Kidney epithelial cell (primary cell): ENCODE data around the gene ADM2. TPM values are rescaled to one million over a fixed set of nuclear protein-coding genes. Genes with fewer than 3 reads are reported as not detected.

Source experiments
- DNase-seq: peaks from one replicate; pipeline ENCODE4 v3.0.0-alpha.2; 2010; ENCODE audit warnings: low read depth
- H3K27me3 ChIP-seq: 2 replicates; pipeline ENCODE4 v1.6.0; 2011; ENCODE audit warnings: low read length; ENCODE audit not compliant: control insufficient read depth, insufficient read depth
- H3K36me3 ChIP-seq: 2 replicates; pipeline ENCODE4 v1.5.1; 2011; ENCODE audit warnings: low read length; ENCODE audit not compliant: control insufficient read depth, insufficient read depth
- H3K4me3 ChIP-seq: 2 replicates; pipeline ENCODE4 v1.5.1; 2011; ENCODE audit warnings: low read depth, mild to moderate bottlenecking, control low read depth, low read length
- total RNA-seq: library from RNA; depleted of rRNA; stranded (reverse); fragments of >200 nt; gene quantifications from 2 replicates; pipeline ENCODE4 v1.2.3, GENCODE V29; 2015
- TF ChIP-seq, protein P1 (sequence below): IDR thresholded peaks from 2 replicates; pipeline ENCODE4 v1.5.1; 2011; ENCODE audit warnings: mild to moderate bottlenecking, moderate library complexity, low read length, control low read depth, inconsistent platforms; ENCODE audit not compliant: insufficient read depth, poor library complexity, severe bottlenecking

ADM2 gene
- total RNA-seq, 1 donor from 2014 or later, result 27.3 TPM

DNA sequence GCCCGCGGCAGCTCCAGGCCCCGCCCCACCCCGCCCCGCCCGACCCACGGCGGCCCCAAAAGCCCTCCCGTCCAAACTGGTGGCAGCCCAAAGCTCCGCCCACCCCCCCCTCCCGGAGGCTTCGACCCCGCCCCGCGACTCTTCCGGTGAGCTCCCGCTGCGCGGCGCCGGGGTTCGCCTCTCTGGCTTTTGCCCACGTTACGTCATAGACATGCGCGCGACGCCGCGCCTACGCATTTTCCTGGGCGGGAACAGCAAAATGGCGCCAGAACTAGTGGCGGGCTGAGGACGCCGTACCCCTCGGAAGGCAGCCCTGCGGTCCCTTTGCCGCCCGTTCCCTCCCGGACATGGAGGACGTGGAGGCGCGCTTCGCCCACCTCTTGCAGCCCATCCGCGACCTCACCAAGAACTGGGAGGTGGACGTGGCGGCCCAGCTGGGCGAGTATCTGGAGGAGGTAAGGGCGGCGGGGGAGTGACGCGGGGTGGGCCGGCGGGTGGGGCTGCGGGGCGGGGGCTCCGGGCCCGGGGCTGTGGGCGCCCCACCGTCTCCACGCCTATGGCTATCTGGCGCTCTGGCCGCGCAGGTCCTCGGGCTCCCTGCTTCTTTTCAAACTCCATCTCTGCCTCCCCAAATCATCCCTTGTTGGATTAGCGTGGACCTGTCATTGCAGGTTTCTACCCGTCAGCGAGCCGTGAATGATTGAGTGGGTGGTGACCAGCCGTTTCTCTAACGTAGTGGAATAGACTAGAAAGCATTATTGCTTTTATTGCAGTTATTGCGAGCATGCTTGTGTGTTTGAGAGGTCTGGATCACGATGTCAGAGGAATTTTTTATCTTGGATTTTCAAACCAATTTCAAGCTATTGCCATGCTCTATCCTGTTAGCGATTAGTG lies 26.9 kb downstream of the ADM2 start, which contains the start of gene NCAPH2:
Gene NCAPH2 (plus strand): TSS at position 234 of the 894 bp plus-strand sequence. CDS start 114 bp downstream, at position 348.
- Histone ChIP-seq H3K36me3 (no peaks in the 10 kb centered on the region), H3K4me3 (peak within 1 kb of the TSS; percentile 99), H3K27me3 (no peaks in the 10 kb centered on the region)
- no peak for DNase-seq
- TF ChIP-seq, protein P1, sequence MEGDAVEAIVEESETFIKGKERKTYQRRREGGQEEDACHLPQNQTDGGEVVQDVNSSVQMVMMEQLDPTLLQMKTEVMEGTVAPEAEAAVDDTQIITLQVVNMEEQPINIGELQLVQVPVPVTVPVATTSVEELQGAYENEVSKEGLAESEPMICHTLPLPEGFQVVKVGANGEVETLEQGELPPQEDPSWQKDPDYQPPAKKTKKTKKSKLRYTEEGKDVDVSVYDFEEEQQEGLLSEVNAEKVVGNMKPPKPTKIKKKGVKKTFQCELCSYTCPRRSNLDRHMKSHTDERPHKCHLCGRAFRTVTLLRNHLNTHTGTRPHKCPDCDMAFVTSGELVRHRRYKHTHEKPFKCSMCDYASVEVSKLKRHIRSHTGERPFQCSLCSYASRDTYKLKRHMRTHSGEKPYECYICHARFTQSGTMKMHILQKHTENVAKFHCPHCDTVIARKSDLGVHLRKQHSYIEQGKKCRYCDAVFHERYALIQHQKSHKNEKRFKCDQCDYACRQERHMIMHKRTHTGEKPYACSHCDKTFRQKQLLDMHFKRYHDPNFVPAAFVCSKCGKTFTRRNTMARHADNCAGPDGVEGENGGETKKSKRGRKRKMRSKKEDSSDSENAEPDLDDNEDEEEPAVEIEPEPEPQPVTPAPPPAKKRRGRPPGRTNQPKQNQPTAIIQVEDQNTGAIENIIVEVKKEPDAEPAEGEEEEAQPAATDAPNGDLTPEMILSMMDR, result no peak

DNA sequence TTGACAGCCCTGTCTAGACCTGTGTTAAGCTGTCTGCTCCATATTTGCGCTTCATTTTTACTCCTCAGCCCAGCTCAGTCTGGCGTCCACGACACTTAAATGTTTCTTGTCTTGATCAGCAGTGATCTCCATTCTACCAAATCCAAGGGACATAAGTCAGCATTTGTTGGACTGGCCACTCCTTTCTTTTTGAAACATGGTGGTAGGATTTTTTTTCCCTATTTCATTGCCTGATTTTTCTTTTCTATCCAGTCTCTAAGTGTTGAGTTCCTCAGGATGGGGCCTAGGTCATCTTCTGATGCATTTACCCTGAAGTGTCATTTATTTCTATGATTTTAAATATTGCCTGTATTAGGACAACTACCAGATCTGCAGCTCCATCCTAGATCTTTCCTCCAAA lies 27.6 kb downstream of the ADM2 start:
- H3K27me3 ChIP-seq, result no peaks in the 10 kb centered on the region
- DNase-seq, result no peak
- TF ChIP-seq, protein P1, result no peak

DNA sequence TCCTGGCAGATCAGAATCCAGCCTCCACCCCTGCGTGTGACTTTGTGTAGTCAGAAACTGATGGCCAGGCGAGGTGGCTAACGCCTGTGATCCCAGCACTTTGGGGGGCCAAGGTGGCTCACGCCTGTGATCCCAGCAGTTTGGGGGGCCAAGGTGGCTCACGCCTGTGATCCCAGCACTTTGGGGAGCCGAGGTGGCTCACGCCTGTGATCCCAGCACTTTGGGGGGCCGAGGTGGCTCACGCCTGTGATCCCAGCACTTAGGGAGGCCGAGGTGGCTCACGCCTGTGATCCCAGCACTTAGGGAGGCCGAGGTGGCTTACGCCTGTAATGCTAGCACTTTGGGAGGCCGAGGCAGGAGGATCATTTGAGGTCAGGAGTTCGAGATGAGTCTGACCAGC lies 31.8 kb downstream of the ADM2 start:
- Histone ChIP-seq H3K4me3 (no peak overlapping the region), H3K27me3 (no peaks in the 10 kb centered on the region), H3K36me3 (no peaks in the 10 kb centered on the region)
- no peak for DNase-seq
- TF ChIP-seq, protein P1, result no peak

More for the DNA sequence above, 27.6 kb downstream of the ADM2 start:
- Histone ChIP-seq H3K4me3 (peak overlapping the region; percentile 80), H3K36me3 (no peaks in the 10 kb centered on the region)

DNA sequence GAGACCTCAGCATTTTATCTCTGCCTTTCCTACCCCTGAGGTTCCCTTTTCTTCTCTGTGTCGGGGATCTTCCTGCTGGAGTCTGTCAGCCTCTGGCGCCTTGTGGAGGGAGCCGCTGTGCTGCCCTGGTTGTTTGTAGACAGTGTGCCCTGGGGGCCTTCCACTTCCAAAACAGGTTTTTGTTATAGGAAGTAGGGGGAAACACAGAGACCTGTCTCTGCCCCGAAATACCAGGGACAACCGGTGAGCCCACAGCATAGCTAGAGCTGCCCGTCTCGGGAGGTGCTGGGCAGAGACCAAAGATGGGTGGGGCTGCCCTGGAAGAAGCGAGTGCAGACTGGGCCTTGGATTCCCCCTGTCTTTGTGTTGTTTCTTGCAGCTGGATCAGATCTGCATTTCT lies 34.7 kb downstream of the ADM2 start:
- TF ChIP-seq, protein P1, result no peak
- Histone ChIP-seq H3K4me3 (no peak overlapping the region), H3K36me3 (no peaks in the 10 kb centered on the region), H3K27me3 (no peaks in the 10 kb centered on the region)
- no peak for DNase-seq

DNA sequence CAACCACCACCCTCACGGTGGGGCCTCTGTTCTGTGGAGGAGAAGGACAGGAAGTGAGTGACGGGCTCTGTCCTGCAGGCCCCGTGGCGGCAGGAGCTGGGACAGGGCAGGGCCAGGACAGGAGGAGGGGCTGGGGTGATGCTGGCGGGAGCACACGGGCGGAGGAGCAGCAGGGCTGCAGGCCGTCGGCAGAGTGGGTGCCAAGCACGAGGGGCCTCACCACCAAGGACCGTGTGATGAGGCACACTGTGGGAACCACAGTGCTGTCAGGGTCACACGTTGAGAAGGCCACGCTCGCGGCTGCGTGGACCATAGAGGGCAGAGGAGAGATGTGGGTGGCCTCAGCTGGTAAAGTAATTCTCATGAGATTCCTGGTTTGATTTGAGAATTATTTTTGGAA lies 35.5 kb downstream of the ADM2 start:
- H3K36me3 ChIP-seq, result no peaks in the 10 kb centered on the region
- H3K4me3 ChIP-seq, result no peak overlapping the region

More for the DNA sequence above, 35.5 kb downstream of the ADM2 start:
- TF ChIP-seq, protein P1, result no peak
- DNase-seq, result no peak
- no peaks in the 10 kb centered on the region for H3K27me3 ChIP-seq
